Measurements from ENCODE around the gene SLC52A3.

DNA sequence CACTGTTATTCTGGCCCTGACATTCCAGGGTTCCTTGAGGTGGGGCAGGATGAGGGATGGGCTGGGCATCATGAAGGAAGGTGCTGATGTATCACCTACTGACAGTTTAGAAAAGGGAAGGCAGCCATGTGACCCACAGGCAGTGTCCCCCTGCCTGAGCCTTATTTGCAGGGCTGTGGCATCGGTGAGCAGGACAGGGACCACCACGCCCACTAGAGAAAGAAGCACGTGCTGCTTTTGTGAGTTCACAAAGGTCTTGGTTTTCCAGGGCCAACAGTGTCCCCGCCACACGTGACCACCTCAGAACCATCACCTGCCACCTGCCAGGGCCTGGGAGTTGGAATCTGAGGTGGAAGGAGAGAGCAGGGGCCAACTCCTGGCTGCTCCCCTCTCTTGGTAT lies 49.2 kb downstream of the SLC52A3 start:
- no peak for TF ChIP-seq RXRA (IDR thresholded peaks at IDR 0.05)
- no peak for TF ChIP-seq FOXA2 (IDR thresholded peaks at IDR 0.05)
- TF ChIP-seq, protein P1, sequence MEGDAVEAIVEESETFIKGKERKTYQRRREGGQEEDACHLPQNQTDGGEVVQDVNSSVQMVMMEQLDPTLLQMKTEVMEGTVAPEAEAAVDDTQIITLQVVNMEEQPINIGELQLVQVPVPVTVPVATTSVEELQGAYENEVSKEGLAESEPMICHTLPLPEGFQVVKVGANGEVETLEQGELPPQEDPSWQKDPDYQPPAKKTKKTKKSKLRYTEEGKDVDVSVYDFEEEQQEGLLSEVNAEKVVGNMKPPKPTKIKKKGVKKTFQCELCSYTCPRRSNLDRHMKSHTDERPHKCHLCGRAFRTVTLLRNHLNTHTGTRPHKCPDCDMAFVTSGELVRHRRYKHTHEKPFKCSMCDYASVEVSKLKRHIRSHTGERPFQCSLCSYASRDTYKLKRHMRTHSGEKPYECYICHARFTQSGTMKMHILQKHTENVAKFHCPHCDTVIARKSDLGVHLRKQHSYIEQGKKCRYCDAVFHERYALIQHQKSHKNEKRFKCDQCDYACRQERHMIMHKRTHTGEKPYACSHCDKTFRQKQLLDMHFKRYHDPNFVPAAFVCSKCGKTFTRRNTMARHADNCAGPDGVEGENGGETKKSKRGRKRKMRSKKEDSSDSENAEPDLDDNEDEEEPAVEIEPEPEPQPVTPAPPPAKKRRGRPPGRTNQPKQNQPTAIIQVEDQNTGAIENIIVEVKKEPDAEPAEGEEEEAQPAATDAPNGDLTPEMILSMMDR (IDR thresholded peaks at IDR 0.05; ENCODE audit: low read depth, low read length, missing input control) = no peak
- TF ChIP-seq RAD21 (IDR thresholded peaks at IDR 0.05) = no peak
- TF ChIP-seq, protein P2, sequence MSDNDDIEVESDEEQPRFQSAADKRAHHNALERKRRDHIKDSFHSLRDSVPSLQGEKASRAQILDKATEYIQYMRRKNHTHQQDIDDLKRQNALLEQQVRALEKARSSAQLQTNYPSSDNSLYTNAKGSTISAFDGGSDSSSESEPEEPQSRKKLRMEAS (IDR thresholded peaks at IDR 0.05) = no peak
- TF ChIP-seq NR2F2 (IDR thresholded peaks at IDR 0.05) = no peak
- no peak for TF ChIP-seq EGR1 (IDR thresholded peaks at IDR 0.05; ENCODE audit: low read depth in 2 of 2)
- no peak for TF ChIP-seq GABPA (IDR thresholded peaks at IDR 0.05 in 1 of 2, conservative IDR thresholded peaks at IDR 0.05 in 1 of 2)
- TF ChIP-seq JUND (IDR thresholded peaks at IDR 0.05) = no peak
